ENCODE measurements around the gene POLD1.
A peak's percentile ranks its signal among the peaks of the same experiment; 100 is the strongest.

The POLD1 gene

DNA sequence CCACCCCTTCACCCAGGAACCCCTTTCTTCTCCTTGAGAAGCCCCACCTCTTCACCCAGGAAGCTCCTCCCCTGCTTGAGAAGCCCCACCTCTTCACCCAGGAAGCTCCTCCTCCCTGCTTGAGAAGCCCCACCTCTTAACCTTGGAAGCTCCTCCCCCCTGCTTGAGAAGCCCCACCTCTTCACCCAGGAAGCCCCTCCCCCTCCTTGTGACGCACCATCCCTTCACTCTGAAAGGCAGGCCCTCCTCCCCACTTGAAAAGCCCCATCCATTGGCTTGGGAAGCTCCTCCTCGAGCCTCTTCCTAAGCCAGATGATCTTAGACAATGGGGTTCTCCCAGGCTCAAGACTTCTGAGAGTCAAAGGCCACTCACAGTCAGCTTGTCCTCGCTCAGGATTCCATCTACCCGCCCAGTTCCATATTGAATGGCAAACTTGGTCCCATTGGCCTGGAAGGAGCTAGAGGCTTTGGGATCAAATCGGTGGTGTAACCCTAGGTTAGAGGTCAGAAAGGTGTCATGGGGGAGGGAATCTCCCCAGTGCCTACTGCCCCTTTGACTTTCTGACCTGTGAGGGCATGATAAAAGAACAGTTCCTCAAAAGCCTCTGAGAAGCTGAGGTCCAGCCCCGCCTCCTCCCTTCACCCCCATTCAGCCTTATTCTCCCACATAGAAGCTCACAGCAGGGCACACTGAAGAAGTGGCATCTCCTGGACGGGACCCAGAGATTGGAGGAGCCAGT, 22.7 kb upstream of the POLD1 start:
- TF ChIP-seq ZFX (IDR thresholded peaks at IDR 0.05; ENCODE audit: borderline replicate concordance): no peak
- TF ChIP-seq CTCF (IDR thresholded peaks at IDR 0.05): no peak
- H3K27ac ChIP-seq: no peak overlapping the region

GRCh38 chr19:50362030-50362412, 22.1 kb upstream of the POLD1 start:
- TF ChIP-seq CTCF (IDR thresholded peaks at IDR 0.05): no peak
- no peak for TF ChIP-seq ZFX (IDR thresholded peaks at IDR 0.05; ENCODE audit: borderline replicate concordance)
- H3K27ac ChIP-seq: no peak overlapping the region

DNA sequence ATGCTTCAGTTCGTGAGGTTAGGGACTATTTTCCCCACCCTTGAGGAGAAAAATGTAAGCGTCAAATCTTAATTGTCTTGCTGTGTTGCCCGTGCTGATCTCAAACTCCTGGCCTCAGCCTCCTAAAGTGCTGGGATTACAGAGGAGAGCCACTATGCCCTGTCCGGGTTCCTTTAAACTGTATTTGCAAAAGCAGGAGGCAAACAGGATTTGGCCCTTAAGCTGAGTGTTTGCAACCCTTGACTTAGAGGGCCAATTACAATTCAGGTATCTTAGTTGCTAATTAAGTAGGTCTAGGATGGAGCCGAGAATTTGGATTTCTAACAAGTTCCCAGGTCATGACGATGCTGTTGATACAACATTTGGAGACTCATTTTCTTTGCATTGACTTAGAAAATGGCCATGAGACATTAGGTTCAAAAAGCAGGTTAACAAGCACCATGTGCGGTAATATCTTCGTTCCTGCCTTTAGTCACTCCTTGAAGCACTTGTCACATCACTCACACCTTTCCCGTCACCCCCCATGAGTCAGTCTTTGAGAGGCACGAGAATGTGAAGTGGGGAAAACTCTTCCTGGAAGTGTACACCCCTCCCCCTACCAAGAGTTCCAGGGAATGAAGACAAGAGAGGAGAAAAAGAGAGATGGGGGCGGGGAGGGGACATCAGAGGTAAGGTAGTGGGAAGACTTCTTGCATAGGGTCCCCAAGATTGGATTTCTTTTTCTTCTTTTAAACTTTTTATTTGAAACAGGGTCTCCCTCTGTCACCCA, 21.3 kb upstream of the POLD1 start:
- H3K27ac ChIP-seq: no peak overlapping the region
- TF ChIP-seq CTCF (IDR thresholded peaks at IDR 0.05) (no peak), ZFX (IDR thresholded peaks at IDR 0.05; ENCODE audit: borderline replicate concordance) (no peak)

GRCh38 chr19:50365434-50366306, 18.5 kb upstream of the POLD1 start, which contains the start of gene NAPSA:
TSS of gene NAPSA (minus strand) at chr19:50365639. CDS start at chr19:50365621, 18 bp downstream.
- H3K27ac ChIP-seq: no peak within 1 kb of the TSS

DNA sequence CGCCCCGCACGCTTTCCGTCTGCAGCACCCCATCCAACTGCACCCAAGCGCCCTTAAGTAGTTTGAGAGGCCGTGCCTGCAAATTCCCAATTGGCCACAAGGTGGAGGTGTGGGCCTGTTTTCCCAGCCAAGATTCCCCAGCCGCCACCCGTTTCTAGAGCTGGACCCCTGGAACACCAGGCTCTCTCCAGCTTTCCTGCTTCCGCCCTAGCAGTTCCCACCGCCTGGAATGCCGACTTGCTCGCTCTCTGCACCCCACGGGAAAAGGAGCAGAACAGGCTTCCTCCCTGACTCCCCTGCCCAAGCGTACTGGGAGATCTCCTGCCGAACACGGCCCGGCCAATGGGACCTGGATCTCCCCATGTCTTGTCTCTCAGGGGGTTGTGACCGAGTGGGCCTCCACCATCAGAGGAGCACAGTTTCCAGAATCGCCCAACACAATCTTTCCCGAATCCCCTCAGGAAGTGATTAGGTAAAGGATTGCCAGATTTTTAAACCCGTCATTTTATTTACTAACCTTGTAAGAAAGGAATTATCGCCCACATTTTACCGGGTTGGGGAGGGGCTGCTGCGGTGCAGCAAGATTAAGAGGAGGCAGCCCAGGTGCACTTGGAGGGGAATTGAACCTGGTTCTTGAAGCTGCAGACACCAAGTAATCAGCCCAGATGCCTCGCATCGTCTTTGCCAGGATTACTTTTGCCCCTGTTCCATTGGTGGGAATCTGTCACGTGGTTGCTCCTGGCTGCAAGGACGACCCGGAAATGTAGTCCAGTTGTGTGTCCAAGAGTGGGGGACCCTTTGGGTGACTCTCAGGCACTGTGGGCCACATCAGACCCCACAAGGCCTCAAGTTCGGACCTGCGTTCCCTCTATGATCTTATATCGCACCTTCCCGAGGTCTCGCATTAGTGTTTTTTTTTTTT, 15.2 kb upstream of the POLD1 start:
- H3K27ac ChIP-seq: peak overlapping the region; percentile 79
- TF ChIP-seq ZFX (IDR thresholded peaks at IDR 0.05; ENCODE audit: borderline replicate concordance) (no peak), CTCF (IDR thresholded peaks at IDR 0.05) (peak; percentile 86)

More at GRCh38 chr19:50365434-50366306, 18.5 kb upstream of the POLD1 start, which contains the start of gene NAPSA:
- TF ChIP-seq ZFX (IDR thresholded peaks at IDR 0.05; ENCODE audit: borderline replicate concordance) (no peak), CTCF (IDR thresholded peaks at IDR 0.05) (no peak)

DNA sequence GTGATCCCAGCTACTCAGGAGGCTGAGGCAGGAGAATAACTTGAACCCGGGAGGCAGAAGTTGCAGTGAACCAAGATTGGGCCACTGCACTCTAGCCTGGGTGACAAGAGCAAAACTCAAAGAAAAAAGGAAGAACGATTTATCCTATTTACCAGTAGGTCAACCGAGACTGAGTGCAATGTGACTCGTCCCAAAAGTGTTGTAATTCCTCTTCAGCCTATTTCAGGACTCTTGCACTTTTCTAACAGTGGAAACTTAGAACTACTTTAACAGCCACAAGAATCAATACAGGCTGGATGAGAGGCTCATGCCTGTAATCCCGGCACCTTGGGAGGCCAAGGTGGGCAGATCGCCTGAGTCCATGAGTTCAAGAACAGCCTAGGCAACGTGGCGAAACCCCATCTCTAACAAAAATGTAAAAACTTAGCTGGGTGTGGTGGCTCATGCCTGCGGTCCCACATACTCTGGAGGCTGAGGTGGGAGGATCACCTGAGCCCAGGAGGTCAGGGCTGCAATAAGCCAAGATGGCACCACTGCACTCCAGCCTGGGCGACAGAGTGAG, 12.2 kb upstream of the POLD1 start:
- no peak overlapping the region for H3K27ac ChIP-seq
- TF ChIP-seq ZFX (IDR thresholded peaks at IDR 0.05; ENCODE audit: borderline replicate concordance) (no peak), CTCF (IDR thresholded peaks at IDR 0.05) (no peak)
